HG02852 (cell line): ENCODE measurements around the gene HOXB6.

Experiments used
- ATAC-seq: cut with Tn5 transposase; IDR thresholded peaks from one replicate; pipeline ENCODE4 v1.9.1; 2021; ENCODE audit warnings: mild to moderate bottlenecking, moderate library complexity; ENCODE audit not compliant: unreplicated experiment

The HOXB6 gene

DNA sequence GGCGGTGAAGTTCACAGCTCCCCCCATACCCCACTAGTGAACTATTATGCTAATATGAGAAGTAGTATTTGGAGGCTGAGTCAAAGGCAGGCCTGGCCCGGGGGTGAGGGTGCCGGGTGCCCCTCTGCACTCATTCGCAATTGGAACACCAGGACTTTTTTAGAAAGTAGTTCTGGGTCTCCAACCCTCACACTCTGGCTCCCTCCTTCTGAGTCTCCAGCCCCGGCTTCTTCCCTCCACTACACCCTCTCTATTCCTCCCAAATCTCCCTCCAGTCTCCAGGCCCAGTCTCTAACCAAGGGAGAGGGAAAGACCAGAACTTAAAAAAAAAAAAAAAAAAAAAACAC is 48.6 kb downstream of the HOXB6 start:
- no peak for ATAC-seq

DNA sequence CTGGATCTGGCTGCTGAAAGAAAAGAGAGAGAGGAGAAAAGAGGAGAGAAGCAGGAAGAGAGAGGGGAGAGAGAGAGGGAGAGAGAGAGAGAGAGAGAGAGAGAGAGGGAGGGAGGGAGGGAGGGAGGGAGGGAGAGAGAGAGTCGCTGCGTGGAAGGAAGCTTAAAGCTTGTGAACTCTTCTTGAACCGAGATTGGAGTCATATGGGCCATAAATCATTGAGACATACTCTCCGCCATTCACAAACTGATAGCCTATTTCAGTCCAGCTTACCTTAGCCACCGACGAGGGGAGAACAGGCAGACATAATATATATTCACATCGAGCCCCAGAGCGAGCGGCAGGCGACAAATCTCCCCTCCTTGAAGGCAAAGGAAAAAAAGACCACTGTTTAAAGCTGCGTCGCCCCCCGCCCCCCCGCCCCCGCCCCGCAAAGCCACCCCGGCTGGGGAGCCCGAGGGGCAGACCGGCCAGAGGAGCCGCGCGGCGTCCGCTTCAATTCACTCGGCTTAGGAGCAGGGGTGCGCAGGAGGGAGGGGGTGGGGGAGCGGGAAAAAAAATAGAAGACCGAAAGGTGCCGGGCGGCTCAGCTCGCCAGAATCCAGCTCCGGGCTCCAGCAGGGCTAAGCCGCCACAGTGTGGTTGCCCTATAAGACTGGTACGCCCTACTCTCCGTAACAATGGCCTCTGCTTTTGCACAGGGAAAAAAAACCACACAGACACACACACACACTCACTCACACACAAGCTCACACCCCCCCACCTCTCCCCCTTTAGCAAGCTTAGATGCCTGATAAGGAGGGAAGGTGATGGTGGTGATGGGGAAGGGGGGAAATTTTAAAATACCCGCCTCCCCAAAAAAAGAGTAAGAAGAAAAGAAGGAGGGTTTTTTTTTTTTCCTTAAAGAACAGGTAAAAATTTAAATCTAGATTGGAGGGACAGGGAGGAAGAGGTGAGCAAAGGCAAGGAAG is 49.2 kb downstream of the HOXB6 start:
- ATAC-seq: no peak

GRCh38 chr17:48554412-48555257 is 50.2 kb downstream of the HOXB6 start:
- ATAC-seq: no peak

- ATAC-seq: no peak
Measured at GRCh38 chr17:48553826-48554225, 51.0 kb downstream of the HOXB6 start.

DNA sequence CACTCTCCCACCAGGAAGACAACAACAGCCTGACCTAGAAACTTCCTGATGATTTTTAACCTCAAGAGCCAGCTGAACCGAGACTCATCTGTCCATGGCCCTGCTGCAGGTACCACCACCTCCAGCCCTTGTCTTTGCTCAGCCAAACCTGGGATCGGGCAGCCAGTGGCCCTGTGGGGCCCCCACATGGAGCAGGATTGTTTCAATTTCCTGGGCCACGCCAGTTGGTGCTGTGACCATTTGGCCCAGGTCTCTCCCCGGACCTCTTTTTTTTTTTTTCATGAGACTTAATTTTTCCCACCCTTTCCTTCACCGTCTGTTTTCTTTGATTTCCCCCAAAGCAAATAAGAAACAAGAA is 51.6 kb downstream of the HOXB6 start:
- no peak for ATAC-seq

GRCh38 chr17:48552466-48553189 is 52.2 kb downstream of the HOXB6 start:
- ATAC-seq: no peak

GRCh38 chr17:48551596-48552465 is 53.0 kb downstream of the HOXB6 start:
- no peak for ATAC-seq

DNA sequence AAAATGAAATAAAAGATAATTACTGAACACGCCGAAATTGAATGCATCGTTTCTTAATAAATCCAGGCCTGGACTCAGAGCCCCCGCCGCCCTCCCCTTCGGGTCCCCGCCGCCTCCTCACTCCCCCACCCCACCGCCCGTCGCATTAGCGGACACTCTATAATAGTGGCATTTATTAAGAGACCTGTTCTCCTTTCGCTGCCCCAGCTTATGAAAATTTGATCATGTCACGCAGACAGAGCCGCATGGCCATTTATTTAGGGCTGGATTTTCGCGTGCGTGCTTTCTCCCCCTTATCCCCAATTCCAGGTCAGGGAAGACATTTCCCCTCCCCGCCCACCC is 53.6 kb downstream of the HOXB6 start:
- no peak for ATAC-seq

GRCh38 chr17:48550502-48551213 is 54.1 kb downstream of the HOXB6 start:
- no peak for ATAC-seq

DNA sequence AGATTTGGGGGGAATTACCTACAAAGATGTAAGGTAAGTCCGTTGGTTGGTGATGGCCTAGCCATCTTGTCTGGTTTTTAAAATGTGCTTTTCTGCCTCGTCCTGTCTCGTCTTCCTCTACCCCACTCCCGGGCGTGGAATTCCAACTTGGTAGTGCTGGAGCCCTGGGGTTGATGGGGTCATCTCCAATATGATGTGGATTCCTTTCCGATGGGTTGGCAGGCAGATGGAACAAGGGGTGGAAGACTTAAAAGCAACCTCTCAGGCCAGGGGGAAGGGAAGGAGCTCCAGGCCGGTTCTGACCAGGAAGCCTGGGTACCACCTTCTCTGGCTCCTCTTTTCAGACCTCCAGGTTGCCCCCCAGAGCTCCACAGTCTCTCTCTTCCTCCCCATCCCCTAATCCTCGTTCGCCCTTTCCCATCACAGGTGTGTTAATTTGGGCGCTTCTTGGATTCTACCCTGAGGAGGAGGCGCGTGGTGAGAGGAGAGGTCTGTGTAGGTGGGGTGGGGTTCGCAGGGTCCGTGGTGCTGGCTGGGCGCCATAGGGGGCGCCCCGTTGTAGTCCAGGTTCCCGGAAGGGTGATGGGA is 54.8 kb downstream of the HOXB6 start:
- ATAC-seq: no peak

DNA sequence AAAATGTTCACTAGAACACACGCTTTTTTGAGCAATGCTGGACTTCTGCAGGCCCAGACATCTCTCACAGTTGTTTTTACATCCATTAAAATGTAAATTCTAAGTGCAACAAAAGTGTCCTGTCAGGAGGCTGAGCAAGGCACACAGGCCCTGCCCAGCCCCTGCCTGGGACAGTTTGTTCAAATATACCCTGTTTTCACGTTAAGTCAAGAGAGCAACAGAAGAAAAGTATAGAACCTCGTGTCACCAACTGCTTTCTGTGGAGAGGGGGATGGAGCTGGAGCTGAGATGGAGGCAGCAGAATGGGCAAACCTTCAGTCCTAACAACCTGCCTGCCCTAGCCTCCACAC is 55.5 kb downstream of the HOXB6 start:
- ATAC-seq: no peak

- ATAC-seq: no peak
Measured at GRCh38 chr17:48548523-48549280, 56.1 kb downstream of the HOXB6 start.

GRCh38 chr17:48547808-48548522 is 56.8 kb downstream of the HOXB6 start:
- no peak for ATAC-seq

DNA sequence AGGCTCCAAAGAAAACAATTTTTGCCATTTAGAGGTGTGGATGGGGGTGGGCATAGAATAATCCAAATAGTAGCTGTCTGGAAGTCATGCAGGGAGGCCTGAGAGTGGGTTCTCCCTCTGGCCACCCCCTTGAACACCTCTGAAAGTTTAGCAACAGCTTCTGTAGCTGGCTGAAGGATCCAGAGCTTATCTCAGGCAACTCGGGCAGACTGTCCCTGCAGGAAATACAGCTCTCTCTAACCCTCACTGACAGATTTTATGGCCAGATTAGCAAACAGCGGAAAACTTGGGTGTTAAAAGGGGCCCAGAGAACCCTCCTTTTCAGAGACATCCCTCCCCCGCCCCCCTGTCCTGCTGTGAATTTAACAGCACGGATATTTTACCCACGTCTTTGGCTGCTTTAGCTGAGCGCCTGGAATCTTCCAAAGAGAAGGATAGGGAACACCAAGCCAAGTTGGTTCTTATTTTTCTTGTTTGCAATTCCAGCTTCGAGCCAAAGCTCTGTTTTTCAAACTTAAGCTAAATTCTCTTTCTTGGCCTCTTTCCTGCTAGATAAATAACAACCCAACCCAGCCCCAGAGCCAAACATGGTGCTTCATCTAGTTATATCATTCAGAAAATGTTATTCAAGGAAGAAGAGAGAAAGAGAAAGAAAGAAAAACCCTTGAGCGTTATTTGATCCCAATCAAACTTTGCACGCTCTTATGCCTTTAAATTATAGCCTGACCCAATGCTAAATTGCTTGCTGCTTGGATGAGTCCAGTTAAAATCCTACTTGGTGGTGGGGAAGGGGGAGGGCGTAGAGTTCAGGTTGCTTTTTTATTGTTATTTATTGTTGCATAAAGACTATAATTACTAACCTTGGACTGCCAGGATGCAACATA is 57.6 kb downstream of the HOXB6 start:
- ATAC-seq: no peak

DNA sequence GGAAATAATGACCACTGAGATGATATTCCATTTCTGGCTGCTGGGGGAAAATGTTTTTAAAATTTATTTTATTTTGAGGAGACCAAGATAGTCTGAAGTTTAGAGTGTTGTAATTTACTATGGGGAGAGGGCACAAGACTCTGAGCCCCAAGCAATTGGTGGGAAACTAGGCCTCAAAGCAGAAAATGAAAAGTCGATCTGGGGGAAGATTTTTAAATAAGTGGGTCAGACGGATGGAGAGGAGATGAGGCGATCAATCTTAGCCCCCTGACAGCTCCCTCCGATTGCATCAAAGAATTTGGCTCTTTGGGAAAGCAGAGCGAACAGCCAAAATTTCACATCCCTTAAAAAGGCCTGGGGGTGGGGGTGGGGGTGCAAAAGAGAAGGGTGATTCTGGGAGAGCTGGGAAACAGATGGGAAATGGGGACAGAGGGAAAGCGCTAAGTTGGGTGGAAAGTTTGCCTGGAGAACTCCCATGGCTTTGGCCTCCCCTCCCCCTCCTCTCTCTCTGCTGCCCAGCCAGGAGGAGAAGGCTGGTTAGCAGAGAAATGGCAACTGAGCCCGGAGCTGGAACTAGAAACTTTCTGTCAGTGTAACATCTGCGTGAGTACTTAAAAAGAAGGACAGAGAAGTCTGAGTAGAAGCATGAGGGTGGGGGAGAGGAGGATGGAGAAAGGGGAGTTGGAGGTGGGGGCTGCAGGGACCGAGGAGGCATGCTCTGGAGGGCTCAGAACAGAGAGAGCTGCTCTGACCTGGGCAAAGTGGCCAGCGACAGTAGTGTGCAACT is 58.5 kb downstream of the HOXB6 start:
- ATAC-seq: no peak
